GM18502 (cell line): ENCODE measurements around the gene TAF4B.
A peak's percentile ranks its signal among the peaks of the same experiment; 100 is the strongest.
"Not testable (repeated sequence)": the region's sequence is repeated elsewhere in the genome, so short reads cannot be mapped to it uniquely, and the experiment has no call there.

ENCODE experiments used
- ATAC-seq: cut with Tn5 transposase; IDR thresholded peaks from one replicate; pipeline ENCODE4 v1.9.1; 2021; ENCODE audit warnings: mild to moderate bottlenecking; ENCODE audit not compliant: unreplicated experiment, poor library complexity

TAF4B gene

DNA sequence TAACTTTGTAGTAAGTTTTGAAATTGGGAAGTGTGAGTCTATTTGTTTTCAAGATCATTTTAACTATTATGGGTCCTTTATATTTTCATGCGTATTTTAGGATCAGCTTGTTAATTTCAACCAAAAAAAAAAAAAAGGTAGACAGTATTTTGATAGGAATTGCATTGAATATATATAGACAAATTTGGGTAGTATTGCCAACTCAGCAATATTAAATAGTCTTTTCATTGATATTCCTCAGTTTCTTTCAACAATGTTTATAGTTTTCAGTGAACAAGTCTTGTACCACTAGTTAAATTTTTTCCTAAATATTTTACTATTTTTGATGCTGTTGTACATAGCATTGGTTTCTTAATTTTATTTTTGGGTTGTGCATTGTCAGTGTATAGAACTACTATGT lies 149.9 kb downstream of the TAF4B start:
- no peak for ATAC-seq

DNA sequence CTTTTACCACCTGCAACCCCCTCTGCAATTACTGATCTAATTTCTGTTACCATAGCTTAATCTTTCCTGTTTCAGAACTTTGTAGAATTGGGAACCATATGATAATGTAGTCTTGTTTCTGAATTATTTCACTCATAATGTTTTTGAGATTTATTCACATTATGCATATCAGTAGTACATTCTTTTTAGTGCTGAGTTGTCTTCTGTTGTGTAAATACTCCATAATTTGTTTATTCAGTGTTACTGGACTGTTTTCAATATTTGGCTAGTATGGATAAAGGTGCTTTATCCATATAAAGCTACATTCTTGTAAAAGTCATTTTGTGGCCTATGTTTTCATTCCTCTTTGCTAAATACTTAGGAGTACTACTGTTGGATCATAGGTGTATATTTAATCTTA lies 152.5 kb downstream of the TAF4B start:
- no peak for ATAC-seq

DNA sequence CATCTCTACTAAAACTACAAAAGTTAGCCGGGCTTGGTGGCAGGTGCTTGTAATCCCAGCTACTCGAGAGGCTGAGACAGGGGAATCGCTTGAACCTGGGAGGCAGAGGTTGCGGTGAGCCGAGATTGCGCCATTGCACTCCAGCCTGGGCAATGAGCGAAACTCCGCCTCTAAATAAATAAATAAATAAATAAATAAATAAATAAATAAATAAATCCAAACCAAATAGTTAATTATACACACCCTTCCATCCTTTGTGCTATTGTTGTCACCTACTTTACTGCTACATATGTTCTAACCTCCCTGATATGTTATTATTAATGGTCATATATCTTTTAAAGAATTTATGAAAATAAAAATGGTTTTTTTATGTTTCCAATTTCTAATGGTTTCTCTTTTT lies 155.3 kb downstream of the TAF4B start:
- ATAC-seq: not testable (repeated sequence)

DNA sequence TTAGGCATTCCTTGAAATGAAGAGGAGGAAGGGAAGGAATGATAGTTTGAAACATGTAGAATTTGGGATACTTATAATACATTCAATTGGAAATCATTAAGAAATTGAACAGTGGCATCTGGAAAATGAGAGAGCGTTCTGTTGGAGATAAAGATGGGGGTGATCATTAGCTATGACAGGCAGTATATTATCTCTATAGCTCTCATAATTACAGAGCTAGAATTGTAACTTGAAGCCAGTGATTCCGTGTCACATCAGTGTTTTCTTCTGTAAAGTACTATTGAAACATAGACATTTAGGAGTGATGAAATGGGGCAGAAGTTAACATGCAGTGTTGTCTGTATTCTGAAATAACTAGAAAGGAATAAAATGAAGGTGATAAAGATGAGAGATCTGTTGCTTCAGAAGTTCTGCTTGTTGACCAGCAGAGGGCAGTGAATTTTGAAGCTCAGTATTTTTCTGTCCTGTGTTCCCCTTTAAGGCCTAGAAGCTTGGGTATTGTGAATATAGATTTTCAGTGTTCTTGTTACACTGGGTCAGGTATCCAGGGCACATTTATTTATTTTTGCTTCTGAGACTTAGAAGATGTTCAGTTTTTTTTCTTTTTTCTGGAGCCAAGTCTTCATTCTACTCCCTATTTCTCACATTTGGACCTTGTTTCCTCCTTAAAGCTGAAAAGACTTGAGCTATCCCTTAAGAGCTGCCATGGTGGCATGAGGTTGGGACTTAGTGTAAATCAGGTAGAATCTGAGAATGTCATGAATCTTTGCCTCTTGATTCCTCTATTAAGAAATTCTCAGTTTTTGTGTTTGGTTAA lies 157.4 kb downstream of the TAF4B start:
- ATAC-seq: peak; percentile 91

DNA sequence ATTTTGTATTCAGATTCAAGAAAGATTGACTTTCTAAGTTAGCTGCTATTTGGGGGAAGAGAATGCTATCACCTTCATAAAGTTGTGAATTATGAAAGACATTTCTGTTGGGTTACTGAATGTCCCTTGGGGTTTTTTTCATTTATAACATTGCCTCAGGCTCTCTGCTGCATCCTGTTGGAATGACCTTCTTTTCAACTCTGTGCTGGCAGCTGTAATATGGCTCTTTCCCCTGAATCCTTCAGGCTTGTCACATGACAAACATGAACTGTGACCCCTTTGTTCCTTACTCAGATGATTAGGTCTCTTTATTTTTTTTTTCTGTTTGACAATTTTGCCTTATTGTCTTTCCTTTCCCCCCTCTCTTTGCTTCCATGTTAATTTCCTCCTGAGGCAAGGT lies 159.8 kb downstream of the TAF4B start:
- no peak for ATAC-seq

DNA sequence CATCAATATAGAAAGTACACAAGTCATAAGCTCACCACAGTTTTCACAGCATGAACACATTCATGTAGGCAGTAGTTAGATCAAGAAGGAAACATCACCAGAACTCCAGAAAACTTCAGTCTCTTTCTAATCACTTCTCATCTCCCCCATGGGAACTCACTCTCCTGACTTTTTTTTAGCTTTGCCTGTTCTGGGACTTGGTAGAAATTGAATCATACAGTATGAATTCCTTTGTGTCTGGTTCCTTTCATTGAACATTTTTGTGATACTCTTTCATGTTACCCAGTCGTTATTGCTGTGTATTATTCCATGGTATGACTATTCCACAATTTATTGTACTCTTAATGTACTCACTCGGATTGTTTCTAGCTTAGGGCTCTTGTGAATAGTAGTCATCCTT lies 160.2 kb downstream of the TAF4B start:
- no peak for ATAC-seq

DNA sequence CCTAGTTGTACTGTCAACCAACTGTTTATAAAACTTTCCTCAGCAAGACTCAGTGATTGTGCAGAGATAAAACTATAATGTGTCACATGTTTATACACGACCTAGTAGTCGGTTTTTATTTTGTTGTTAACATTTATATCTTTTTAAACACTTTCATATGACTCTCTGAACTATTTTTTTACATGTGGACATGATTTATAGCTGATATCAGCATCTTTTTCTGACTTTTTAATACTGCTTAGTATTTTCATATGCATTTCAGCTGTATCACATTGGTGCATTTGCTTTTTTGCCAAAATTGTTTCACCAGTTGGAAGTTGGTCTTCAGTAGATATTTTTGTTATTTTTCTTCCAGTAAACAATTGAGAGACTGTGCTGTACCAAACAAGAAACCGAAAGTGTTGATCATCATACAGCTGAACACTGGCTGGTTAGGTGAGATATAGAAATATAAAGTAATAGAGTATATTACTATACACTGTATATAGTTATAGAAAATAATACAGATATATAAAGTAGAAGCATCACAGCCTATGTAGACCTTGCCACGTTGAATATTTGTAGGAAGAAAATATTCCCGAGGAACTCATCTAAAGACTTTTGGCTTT lies 167.9 kb downstream of the TAF4B start:
- ATAC-seq: no peak

DNA sequence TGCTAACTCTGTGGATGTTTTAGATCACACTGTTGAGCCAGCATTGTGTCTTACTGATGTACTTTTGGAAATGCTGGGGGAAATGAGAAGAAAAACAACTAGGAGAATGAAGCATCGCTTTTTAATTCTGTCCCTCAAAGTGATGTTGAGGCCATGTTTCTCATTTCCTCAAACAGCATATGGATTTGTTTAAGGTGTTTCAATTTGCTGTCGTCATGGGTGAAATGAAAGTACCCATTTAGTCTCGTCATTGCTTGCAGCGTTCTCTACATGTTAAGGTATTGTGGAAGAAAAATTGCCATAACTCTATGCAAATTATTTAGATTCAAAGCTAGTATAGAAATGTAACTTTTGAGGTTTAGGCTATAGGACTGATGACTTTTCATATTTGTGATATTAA lies 170.8 kb downstream of the TAF4B start:
- ATAC-seq: no peak

DNA sequence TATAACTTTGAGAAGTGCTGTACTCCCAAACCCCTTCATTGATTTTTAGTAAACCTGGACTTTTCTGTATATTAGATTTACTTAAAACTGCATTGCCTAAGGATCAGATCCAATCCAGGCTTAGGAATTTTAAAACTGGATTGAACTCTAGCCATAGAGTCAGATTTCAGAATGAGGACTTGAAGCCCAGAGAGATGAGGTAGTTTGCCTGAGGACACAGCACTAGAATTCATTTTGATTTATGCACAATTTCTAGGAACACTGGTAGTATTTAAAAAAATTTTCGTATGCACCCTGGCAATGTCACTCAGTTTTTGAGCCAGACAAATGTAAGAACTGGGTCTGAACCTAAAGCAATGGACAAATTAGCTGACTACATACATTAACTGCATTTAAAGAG lies 177.2 kb downstream of the TAF4B start:
- no peak for ATAC-seq

DNA sequence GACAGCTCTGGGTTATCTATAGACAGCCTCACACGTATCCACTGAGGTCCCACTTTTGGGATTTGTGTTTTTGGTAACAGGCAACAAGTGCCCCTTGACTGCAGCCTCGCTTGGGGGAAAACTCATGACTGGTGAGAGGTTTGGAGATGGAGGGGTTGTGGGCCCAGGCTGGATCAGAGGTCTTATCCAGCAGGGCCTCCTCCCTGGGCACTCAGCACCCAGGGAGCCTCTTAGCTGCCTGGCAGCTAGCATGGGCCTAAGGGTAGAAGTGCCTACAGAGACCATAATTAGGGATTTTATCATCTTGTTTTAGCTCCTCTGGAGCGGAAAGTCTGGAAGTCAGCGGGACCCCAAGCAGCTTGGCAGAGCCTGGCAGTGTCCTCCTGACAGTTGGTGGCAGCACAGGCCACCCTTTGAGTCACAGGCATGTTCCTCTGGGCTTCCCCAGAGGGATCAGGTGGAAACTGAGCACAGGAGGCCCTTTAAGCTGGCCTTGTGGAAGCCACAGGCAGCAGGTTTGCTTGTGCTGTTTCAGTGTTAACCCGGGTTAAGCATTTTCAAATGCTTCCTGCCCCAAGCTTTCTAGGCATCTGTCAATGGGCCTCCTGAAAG lies 179.1 kb downstream of the TAF4B start:
- peak; percentile 86 for ATAC-seq

DNA sequence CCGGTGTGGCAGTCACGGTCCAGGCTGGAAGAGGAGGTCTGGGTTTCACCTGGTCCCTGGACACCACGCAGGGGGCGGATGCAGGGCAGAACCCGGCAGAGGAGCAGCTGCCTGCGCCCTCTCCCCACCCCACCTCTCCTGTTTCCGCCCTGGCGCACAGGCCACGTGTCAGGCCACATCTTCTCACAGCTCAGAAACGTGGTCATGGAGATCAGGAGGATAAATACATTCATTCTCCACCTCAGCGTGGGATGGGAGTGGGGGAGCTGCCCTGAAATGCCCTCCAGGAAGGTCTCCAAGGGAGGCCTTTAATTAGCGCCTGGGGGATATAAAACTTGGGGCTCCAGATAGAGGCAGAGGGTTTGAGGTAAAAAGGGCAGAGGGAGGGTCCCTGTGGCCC lies 180.1 kb downstream of the TAF4B start:
- ATAC-seq: no peak

DNA sequence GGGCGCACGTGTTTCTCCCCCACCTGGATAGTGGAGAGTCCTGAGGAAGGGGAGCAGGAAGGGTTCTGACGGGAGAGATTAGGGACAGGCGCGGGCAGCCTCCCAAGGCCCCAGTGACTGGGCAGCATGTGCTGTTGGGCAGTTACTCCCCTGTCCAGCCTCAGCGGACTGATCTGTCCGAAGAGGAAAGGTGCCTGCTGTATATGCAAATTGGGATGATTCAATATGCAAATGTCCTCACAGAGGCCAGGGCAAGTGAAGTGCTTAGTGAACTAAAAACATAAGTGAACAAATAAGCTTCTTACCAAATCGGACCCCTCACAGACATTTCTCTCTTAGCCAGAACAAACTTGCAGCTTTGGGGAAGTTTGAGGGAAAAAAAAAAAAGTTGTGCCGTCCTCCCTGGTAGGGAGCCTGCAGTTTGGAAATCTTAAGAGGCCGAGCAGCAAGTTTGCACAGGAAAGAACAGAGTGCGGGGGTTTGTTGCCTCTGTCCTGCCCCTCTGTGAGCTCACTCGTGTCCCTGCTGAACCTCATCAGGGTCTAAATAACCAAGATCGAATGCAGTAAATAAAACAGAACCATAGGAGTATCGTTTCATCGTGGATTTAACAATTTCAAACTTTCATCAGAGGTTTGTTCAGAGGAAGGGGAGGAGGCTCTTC lies 180.7 kb downstream of the TAF4B start:
- no peak for ATAC-seq

DNA sequence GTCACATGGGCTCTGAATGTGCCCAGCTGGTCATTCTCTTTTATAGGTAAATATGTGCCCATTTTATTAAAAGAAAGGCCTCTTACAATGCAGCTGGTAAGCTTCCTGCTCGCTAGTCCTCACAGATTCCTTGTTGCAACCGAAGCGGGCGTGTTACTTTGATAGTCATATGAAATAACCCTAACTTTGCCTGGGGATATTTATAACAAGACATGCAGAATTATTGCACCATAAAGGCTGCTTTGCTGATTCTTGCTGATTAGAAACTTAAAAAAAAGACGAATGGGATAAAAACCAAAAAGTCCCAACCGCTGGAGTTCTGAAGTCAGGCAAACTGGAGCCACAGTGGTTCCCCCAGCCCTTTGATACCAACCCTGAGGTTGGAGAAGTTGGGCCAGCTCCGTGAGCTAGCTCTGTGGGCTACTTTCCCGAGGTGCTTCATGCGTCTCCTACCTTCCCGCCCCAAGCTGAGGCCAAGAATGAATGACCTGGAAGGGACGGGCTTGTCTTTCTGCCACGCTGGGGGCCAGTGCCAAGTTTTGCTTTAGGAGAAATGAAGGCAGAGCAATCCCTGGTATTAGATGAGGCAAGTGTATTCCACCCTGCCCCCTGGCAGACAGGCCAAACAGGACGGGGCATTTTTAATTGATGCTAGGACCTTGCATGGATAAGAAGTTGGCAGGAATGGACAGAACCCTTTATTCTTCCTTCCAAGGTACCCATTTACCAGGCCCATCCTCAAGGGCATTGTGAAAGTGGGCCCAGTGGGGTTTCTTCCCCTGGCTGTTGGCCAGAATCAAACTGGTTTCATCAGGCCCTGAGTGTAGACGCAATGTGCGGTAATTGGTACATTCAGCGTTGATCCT lies 181.7 kb downstream of the TAF4B start:
- ATAC-seq: no peak

DNA sequence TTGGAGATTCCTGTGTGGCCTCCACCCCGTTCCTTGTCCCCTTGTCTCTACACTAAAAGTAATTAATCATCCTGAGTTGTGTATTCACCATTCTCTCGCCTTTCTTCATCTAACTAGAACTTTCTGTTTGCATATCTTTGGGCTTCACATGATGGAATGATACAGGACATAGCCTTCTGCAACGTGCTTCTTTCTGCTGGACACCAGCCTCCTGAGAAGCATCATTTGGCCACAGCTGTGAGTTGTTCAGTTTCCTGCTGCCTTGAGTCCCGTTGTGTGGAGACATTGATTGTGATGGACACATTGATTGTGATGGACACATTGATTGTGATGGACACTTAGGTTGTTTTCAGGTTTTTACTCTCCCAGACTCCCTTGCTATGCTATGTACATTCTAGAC lies 182.8 kb downstream of the TAF4B start:
- ATAC-seq: no peak

DNA sequence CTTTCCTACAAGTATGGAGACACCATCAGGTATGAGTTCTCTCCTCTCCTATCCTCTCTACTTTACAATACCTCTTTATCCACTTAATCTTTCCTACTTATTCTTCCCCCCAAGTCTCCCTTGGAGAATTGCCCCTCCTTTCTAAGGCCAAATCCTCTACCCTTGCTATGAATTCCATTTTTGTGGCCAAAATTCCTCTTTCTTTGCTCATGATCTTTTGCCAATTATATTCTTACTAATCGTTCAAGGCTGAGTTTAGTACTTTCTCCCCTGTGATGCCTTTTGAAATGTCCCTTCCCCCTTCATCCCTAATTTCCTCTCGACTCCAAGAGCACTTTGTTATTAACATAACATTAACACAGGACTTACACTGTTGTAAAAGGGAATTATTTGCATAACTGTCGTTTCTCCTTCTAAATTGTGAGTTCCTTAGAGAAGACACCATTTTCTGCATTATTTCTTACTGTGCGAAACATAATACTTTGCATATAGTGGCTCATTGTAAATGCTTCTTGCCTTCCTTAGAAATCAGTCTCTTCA lies 188.7 kb downstream of the TAF4B start:
- no peak for ATAC-seq

DNA sequence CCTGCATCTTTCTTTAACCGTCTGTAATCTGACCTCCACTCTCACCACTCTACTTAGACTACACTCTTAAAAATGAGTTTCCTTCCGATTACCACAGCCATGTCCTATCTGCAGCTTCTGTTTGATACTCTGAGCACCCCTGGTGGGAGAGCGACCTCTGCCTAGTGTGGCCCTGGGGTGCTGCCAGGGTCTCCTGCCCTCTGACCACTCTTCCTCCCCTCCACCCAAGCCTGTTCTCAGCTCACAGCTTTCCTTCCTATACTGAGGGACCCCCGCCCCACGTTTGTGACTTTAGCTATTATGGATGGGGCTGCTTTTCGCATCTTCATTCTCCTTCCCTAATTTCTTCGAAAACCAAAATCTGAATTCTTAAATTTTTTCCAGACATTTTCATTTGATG lies 189.4 kb downstream of the TAF4B start:
- no peak for ATAC-seq

DNA sequence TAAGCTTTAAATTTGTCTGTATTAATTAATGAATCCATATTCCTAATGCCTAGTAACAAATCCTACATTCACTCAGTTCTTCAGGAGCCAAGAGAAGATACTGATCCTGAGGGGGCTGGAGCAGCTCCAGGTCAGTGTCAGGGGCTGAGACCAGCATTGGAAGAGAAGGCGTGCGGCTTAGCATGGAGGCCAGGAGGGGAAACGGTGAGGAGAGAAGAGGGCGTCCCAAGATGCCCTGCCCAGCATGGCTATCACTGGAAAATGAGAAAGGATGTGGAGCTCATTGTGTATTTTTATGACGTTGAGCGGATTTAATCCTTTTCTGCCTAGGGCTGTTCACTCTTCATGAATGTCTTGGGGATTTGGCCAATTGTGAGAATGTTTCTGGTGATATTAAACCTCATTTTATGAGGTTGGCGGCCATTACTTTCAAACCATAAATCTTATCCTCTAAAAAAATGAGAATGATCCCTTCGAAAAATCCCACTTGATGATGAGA lies 190.5 kb downstream of the TAF4B start:
- ATAC-seq: no peak

DNA sequence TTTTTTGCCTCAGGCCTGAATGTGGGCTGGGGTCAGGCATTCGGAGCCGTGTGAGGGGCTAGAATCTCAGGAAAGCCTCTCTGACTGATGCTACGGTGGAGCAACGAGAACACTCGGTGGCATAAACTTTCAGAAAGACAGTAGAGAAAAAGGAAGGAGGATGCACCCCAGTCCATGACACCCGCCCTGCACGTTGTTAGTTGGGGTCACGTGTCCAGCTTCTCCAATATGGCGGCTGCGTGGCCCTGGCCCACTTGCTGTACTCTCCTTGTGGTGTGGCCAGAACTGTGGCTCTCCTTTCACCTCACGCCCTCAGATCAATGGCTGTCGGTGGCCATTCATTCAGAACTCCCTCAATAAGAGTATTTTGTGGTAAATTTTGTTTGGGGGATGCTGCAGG lies 190.9 kb downstream of the TAF4B start:
- no peak for ATAC-seq

DNA sequence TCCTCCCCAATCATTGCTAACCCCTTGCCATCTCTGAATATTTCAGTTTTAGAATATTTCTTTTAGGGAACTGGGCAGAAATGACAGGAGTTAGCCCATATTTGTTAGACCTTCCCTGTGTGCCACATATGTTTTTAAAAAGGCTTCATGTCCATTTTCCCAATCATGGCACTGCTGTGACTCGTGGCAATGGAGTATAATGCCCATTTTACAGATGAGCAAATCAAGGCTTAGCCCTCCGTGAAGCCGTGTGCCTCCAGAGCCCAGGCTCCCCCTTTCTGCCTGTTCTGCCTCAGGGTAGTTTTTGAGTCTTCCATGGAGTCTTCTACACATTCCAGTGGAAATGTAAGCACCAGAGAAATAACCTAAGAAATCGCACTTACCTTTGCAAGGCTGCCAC lies 192.0 kb downstream of the TAF4B start:
- ATAC-seq: no peak

DNA sequence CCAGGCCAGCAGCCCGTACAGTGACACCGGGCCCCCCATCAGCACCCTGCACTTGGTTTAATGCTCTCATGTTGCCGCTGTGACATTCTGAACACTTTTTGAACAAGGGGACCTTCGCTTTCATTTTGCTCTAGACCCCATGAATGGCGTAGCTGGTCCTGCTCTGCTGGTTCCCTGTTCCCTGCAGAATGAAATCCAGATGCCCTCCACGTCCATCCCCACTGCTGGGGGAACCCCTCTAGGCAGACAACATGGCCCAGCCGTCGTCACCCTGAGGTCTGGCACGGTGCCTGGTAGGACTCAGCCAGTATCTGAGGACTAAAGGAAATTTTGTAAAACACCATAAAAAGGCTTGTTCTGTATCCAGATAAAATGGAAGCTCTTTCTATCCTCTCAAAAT lies 193.5 kb downstream of the TAF4B start:
- no peak for ATAC-seq
